IMR-90 (cell line): ENCODE measurements around the gene SBK3. TPM values are rescaled to one million over a fixed set of nuclear protein-coding genes. Genes with fewer than 3 reads are reported as not detected.
A peak's percentile ranks its signal among the peaks of the same experiment; 100 is the strongest.

Experiments
- ATAC-seq: fragments of 200-7000 bp; cut with Tn5 transposase; 2 replicates; pipeline ENCODE4 v1.9.1; 2020; ENCODE audit warnings: low read depth, mild to moderate bottlenecking, moderate library complexity
- BruUV-seq: library from RNA; stranded (reverse); fragments of 400-500 nt; replicated peaks from 2 replicates; lab custom pipeline; 2021; lab: Mats Ljungman, UMichigan
- CTCF ChIA-PET: fragments of 300-600 bp; formaldehyde crosslinking; extraction: SDS; loops from one replicate; lab custom pipeline; 2021; ENCODE audit warnings: antibody characterized with exemption; lab: Yijun Ruan, JAX
- POLR2A ChIA-PET: fragments of 300-600 bp; sonication (Branson Sonifier 250); formaldehyde crosslinking; loops from one replicate; lab custom pipeline; 2022; ENCODE audit warnings: antibody characterized with exemption; ENCODE audit not compliant: unreplicated experiment; lab: Charles Lee
- DNase-seq: peaks from one replicate; pipeline ENCODE4 v3.0.0; 2013
- H2AFZ ChIP-seq: replicated peaks from 2 replicates; pipeline ENCODE3; 2013; ENCODE audit warnings: low read length, mild to moderate bottlenecking; ENCODE audit not compliant: poor library complexity
- H2AK5ac ChIP-seq: 2 replicates; pipeline ENCODE4 v1.6.1; 2013; ENCODE audit warnings: low read depth, low read length, inconsistent platforms
- H2AK9ac ChIP-seq: replicated peaks from 2 replicates; pipeline ENCODE3; 2013; ENCODE audit warnings: mild to moderate bottlenecking, low read depth, low read length, moderate library complexity; ENCODE audit not compliant: poor library complexity
- H2BK120ac ChIP-seq: 2 replicates; pipeline ENCODE4 v1.6.1; 2013; ENCODE audit warnings: low read depth, low read length, inconsistent platforms
- H2BK15ac ChIP-seq: 3 replicates; pipeline ENCODE4 v1.6.1; 2013; ENCODE audit warnings: low read depth, low read length, inconsistent platforms
- H2BK20ac ChIP-seq: 2 replicates; pipeline ENCODE4 v1.6.1; 2013; ENCODE audit warnings: low read depth, mild to moderate bottlenecking, inconsistent platforms, low read length, moderate library complexity
- H2BK5ac ChIP-seq: 2 replicates; pipeline ENCODE4 v1.6.1; 2013; ENCODE audit warnings: mild to moderate bottlenecking, low read depth, low read length, inconsistent platforms; ENCODE audit not compliant: poor library complexity, severe bottlenecking
- H3K14ac ChIP-seq: replicated peaks from 2 replicates; pipeline ENCODE4 v1.6.1; 2013; ENCODE audit warnings: low read depth, low read length, inconsistent platforms
- H3K18ac ChIP-seq: 2 replicates; pipeline ENCODE4 v1.6.1; 2013; ENCODE audit warnings: low read depth, low read length, control low read depth
- H3K23ac ChIP-seq: 2 replicates; pipeline ENCODE4 v1.6.1; 2013; ENCODE audit warnings: low read depth, low read length, inconsistent platforms
- H3K27ac ChIP-seq: 2 replicates; pipeline ENCODE4 v1.5.1; 2013; ENCODE audit warnings: mild to moderate bottlenecking, control low read depth, low read length; ENCODE audit not compliant: insufficient read depth
- H3K27me3 ChIP-seq: 2 replicates; pipeline ENCODE4 v1.6.1; 2013; ENCODE audit warnings: low read length; ENCODE audit not compliant: control insufficient read depth, insufficient read depth
- H3K36me3 ChIP-seq: 2 replicates; pipeline ENCODE4 v1.6.1; 2013; ENCODE audit warnings: low read length, mixed read lengths; ENCODE audit not compliant: control insufficient read depth, insufficient read depth
- H3K4ac ChIP-seq: 2 replicates; pipeline ENCODE4 v1.6.1; 2013; ENCODE audit warnings: low read depth, low read length, inconsistent platforms
- H3K4me1 ChIP-seq: 2 replicates; pipeline ENCODE4 v1.6.1; 2013; ENCODE audit warnings: low read length, mixed read lengths; ENCODE audit not compliant: control insufficient read depth, insufficient read depth
- H3K4me2 ChIP-seq: 2 replicates; pipeline ENCODE4 v1.6.1; 2013; ENCODE audit warnings: low read depth, mild to moderate bottlenecking, control low read depth, low read length, moderate library complexity
- H3K4me3 ChIP-seq: 2 replicates; pipeline ENCODE4 v1.5.1; 2013; ENCODE audit warnings: low read depth, mild to moderate bottlenecking, control low read depth, low read length, moderate library complexity; ENCODE audit not compliant: insufficient read depth
- H3K56ac ChIP-seq: 2 replicates; pipeline ENCODE4 v1.6.1; 2013; ENCODE audit warnings: low read length, inconsistent platforms; ENCODE audit not compliant: insufficient read depth; ENCODE audit errors: extremely low read depth
- H3K79me1 ChIP-seq, 2 experiments: 2 replicates each; pipeline ENCODE4 v1.6.1; 2013; ENCODE audit warnings: low read length in 2 of 2, inconsistent platforms in 1 of 2, low read depth in 1 of 2
- H3K9ac ChIP-seq: 2 replicates; pipeline ENCODE4 v1.6.1; 2013; ENCODE audit warnings: low read depth, low read length, control low read depth
- H3K9me1 ChIP-seq: 2 replicates; pipeline ENCODE4 v1.6.1; 2013; ENCODE audit warnings: low read length, inconsistent platforms; ENCODE audit not compliant: insufficient read depth
- H3K9me3 ChIP-seq: 2 replicates; pipeline ENCODE4 v1.6.1; 2013; ENCODE audit warnings: low read length; ENCODE audit not compliant: control insufficient read depth, insufficient read depth
- H4K20me1 ChIP-seq: 2 replicates; pipeline ENCODE4 v1.6.1; 2013; ENCODE audit warnings: low read length, inconsistent platforms; ENCODE audit not compliant: insufficient read depth
- H4K5ac ChIP-seq: 2 replicates; pipeline ENCODE4 v1.6.1; 2013; ENCODE audit warnings: mild to moderate bottlenecking, low read depth, low read length, control low read depth
- H4K8ac ChIP-seq, 2 experiments: 2 replicates each; pipeline ENCODE4 v1.6.1; 2013; ENCODE audit warnings: low read depth in 2 of 2, low read length in 2 of 2, control low read depth in 1 of 2, inconsistent platforms in 1 of 2
- H4K91ac ChIP-seq: 2 replicates; pipeline ENCODE4 v1.6.1; 2013; ENCODE audit warnings: low read depth, low read length, inconsistent platforms; ENCODE audit not compliant: insufficient read depth
- BHLHE40 ChIP-seq: fragments of 150-350 bp; IDR thresholded peaks from 2 replicates; pipeline ENCODE4 v1.6.1; 2016; ENCODE audit warnings: mild to moderate bottlenecking, low read depth, low read length
- CEBPB ChIP-seq: IDR thresholded peaks from 2 replicates; pipeline ENCODE4 v1.6.1; 2012; ENCODE audit warnings: low read depth, low read length, improper control_type of control experiment
- CHD1 ChIP-seq: IDR thresholded peaks from 2 replicates; pipeline ENCODE4 v1.6.1; 2012; ENCODE audit warnings: low read depth, low read length, improper control_type of control experiment
- CTCF ChIP-seq: conservative IDR thresholded peaks from 2 replicates; pipeline ENCODE4 v1.5.1; 2012; ENCODE audit warnings: mild to moderate bottlenecking, low read depth, low read length, improper control_type of control experiment
- FOS ChIP-seq: fragments of 150-350 bp; IDR thresholded peaks from 2 replicates; pipeline ENCODE4 v1.6.1; 2016; ENCODE audit warnings: low read depth, low read length
- MAFK ChIP-seq: IDR thresholded peaks from 2 replicates; pipeline ENCODE4 v1.6.1; 2012; ENCODE audit warnings: low read depth, low read length, improper control_type of control experiment
- MAZ ChIP-seq: IDR thresholded peaks from 2 replicates; pipeline ENCODE4 v1.6.1; 2012; ENCODE audit warnings: low read depth, mild to moderate bottlenecking, low read length, improper control_type of control experiment, moderate library complexity, borderline replicate concordance
- NFE2L2 ChIP-seq: fragments of 150-350 bp; IDR thresholded peaks from 2 replicates; pipeline ENCODE4 v1.6.1; 2016; ENCODE audit warnings: low read depth, mild to moderate bottlenecking, low read length
- RAD21 ChIP-seq: IDR thresholded peaks from 2 replicates; pipeline ENCODE4 v1.6.1; 2012; ENCODE audit warnings: low read length, improper control_type of control experiment
- RCOR1 ChIP-seq: IDR thresholded peaks from 2 replicates; pipeline ENCODE4 v1.6.1; 2012; ENCODE audit warnings: mild to moderate bottlenecking, low read length, improper control_type of control experiment; ENCODE audit not compliant: insufficient replicate concordance
- RFX5 ChIP-seq: IDR thresholded peaks from 2 replicates; pipeline ENCODE4 v1.8.0; 2012; ENCODE audit warnings: low read depth, mild to moderate bottlenecking, low read length, moderate library complexity
- SMC3 ChIP-seq: fragments of 150-350 bp; IDR thresholded peaks from 2 replicates; pipeline ENCODE4 v1.6.1; 2016; ENCODE audit warnings: low read depth, mild to moderate bottlenecking, antibody characterized with exemption, low read length, moderate library complexity
- WGBS, 2 experiments: methylation state at CpG; one replicate each; pipeline versions ENCODE4 v1.1.5 to v1.1.7; 2013; ENCODE audit warnings: missing lambda C conversion rate in 2 of 2; ENCODE audit not compliant: insufficient read length in 1 of 2; ENCODE audit errors: extremely low coverage in 2 of 2; 5-methylcytosine and 5-hydroxymethylcytosine counted together
- dilution Hi-C: fragments of 300-500 bp; cut with HindIII; formaldehyde crosslinking; loops from one replicate; pipeline ENCODE4 v1.14.3; 2018; ENCODE audit warnings: low sequenced_read_pairs; ENCODE audit not compliant: unreplicated experiment
- in situ Hi-C: fragments of 300-500 bp; cut with MboI; formaldehyde crosslinking; loops from 3 replicates; pipeline ENCODE4 v1.14.3; 2019; ENCODE audit warnings: low sequenced_read_pairs, inconsistent platforms, mixed read lengths
- intact Hi-C: fragments of 100-400 bp; cut with micrococcal nuclease; formaldehyde crosslinking; loops from 2 replicates; pipeline ENCODE4 v1.10.0; 2022
- polyA plus RNA-seq, 3 experiments: library from polyadenylated mRNA; depleted of rRNA; stranded (reverse); fragments of >200 nt; gene quantifications; 2 replicates each; pipeline ENCODE4 v1.2.3, GENCODE V29; 2012; ENCODE audit warnings: low replicate concordance in 1 of 3
- total RNA-seq: library from RNA; depleted of rRNA; stranded (reverse); fragments of >200 nt; gene quantifications from 2 replicates; pipeline ENCODE4 v1.2.3, GENCODE V29; 2012
- TF ChIP-seq, protein P1 (sequence below): fragments of 150-350 bp; IDR thresholded peaks from 2 replicates; pipeline ENCODE4 v1.6.1; 2017; ENCODE audit warnings: mild to moderate bottlenecking, antibody characterized with exemption, low read length, low read depth

SBK3 gene
- total and polyA plus RNA-seq, 2 of the 4 experiments (the other 2 are of a cell fraction), result 0.05 to 0.18 TPM

- Histone ChIP-seq H3K4me3 (no peak overlapping the region; the same call in 1 of the 2 replicates), H3K9ac (no peak overlapping the region), H2AFZ (peak overlapping the region; percentile 77), H4K8ac (peak overlapping the region; percentile 15 to 77; a peak in 3 of 4 replicates), H3K27me3 (no peaks in the 10 kb centered on the region), H3K4me2 (peak overlapping the region; percentile 25; the same call in 1 of the 2 replicates), H3K36me3 (0 out of 2 replicates have a peak, but pooled peaks cover 3% of the 10 kb centered on the region), H2BK15ac (no peak overlapping the region), H2AK9ac (peak overlapping the region; percentile 17), H2BK20ac (peak overlapping the region; percentile 72), H3K56ac (0 out of 2 replicates have a peak overlapping the region, but pooled peaks have one; percentile 7), H2BK5ac (peak overlapping the region; percentile 94), H4K5ac (peak overlapping the region; percentile 69), H3K4ac (peak overlapping the region; percentile 84), H3K27ac (peak overlapping the region; percentile 19), H2BK120ac (peak overlapping the region; percentile 80), H4K91ac (peak overlapping the region; percentile 76), H3K23ac (0 out of 2 replicates have a peak overlapping the region, but pooled peaks have one; percentile 59), H3K14ac (0 out of 2 replicates have a peak overlapping the region, but pooled peaks have one; percentile 10), H4K20me1 (no peaks in the 10 kb centered on the region), H2AK5ac (peak overlapping the region; percentile 76; the same call in 1 of the 2 replicates), H3K9me1 (peaks cover 3% of the 10 kb centered on the region), H3K4me1 (peaks cover 24% of the 10 kb centered on the region), H3K79me1 (peaks cover 0 to 21% of the 10 kb centered on the region in 2 experiments), H3K18ac (no peak overlapping the region), H3K9me3 (no peaks in the 10 kb centered on the region)
- DNase-seq (peak; percentile 67), ATAC-seq (peak; percentile 27)
- in situ Hi-C loops, result loop anchor here (25.0 kb wide), 1 partner anchor 1031 kb away; the partner anchor contains the start of genes CDC42EP5 and LENG9
- TF ChIP-seq RCOR1, result no peak
- no peak for TF ChIP-seq CHD1
- TF ChIP-seq BHLHE40, result no peak
- no peak for TF ChIP-seq NFE2L2
- TF ChIP-seq RAD21, result no peak
- no peak for TF ChIP-seq MAFK
- no peak for TF ChIP-seq RFX5
- TF ChIP-seq FOS, result no peak
- TF ChIP-seq CTCF, result no peak
- no peak for TF ChIP-seq SMC3
- TF ChIP-seq MAZ, result no peak; the same call in 1 of the 2 replicates
- TF ChIP-seq, protein P1, sequence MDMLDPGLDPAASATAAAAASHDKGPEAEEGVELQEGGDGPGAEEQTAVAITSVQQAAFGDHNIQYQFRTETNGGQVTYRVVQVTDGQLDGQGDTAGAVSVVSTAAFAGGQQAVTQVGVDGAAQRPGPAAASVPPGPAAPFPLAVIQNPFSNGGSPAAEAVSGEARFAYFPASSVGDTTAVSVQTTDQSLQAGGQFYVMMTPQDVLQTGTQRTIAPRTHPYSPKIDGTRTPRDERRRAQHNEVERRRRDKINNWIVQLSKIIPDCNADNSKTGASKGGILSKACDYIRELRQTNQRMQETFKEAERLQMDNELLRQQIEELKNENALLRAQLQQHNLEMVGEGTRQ, result no peak
- no peak for TF ChIP-seq CEBPB
- intact Hi-C loops, result no loop called here
- 58% methylated on average over 2 of the region's 18 CpGs; no CpG with 5 or more reads in 1 of the 2 experiments for WGBS, 2 experiments
- POLR2A ChIA-PET, result no interaction called here
- dilution Hi-C loops, result no loop called here
- CTCF ChIA-PET, result interaction anchor here (0.6 to 3.1 kb wide), 2 partner anchors 11 to 97 kb away, joined by 4 to 16 read pairs; no protein-coding TSS in a partner anchor
- no TSS peak for BruUV-seq
Observed at GRCh38 chr19:55493052-55493644, 52.2 kb downstream of the SBK3 start.
